HepG2 (cell line): ENCODE results near the gene GPATCH4. TPM values are rescaled to one million over a fixed set of nuclear protein-coding genes. Genes with fewer than 3 reads are reported as not detected.
A peak's percentile ranks its signal among the peaks of the same experiment; 100 is the strongest.

Experiments
- ATAC-seq: fragments of 200-7000 bp; cut with Tn5 transposase; 3 replicates; pipeline ENCODE4 v1.9.1; 2020; ENCODE audit warnings: mild to moderate bottlenecking, moderate library complexity
- BruUV-seq: library from RNA; stranded (reverse); fragments of 400-500 nt; replicated peaks from 2 replicates; lab custom pipeline; 2021; lab: Mats Ljungman, UMichigan
- CTCF ChIA-PET: fragments of 300-600 bp; formaldehyde crosslinking; extraction: SDS; loops from one replicate; lab custom pipeline; 2021; ENCODE audit warnings: low total read pairs, inconsistent platforms, low intra/inter-chr PET ratio; lab: Yijun Ruan, JAX
- POLR2A ChIA-PET: fragments of 350-600 bp; sonication (Branson Sonifier 250); formaldehyde crosslinking; loops from one replicate; lab custom pipeline; 2020; ENCODE audit warnings: antibody characterized with exemption, inconsistent platforms; lab: Yijun Ruan, JAX
- DNase-seq: peaks from one replicate; pipeline ENCODE4 v3.0.0-alpha.2; 2015; ENCODE audit warnings: low spot score
- FAIRE-seq: peaks from 3 replicates; lab custom pipeline; 2011; peaks lifted over from hg19 to GRCh38; lab: Jason Lieb, UNC
- H2AFZ ChIP-seq: one replicate; pipeline ENCODE4 v1.6.1; 2011; ENCODE audit warnings: low read length, inconsistent platforms
- H3K27ac ChIP-seq: fragments of 300-600 bp; 3 replicates; pipeline ENCODE4 v1.8.0; 2011; ENCODE audit warnings: mixed run types, mild to moderate bottlenecking, mixed read lengths, low read length, inconsistent platforms; ENCODE audit not compliant: insufficient read depth; ENCODE audit errors: extremely low read length
- H3K27me3 ChIP-seq, 2 experiments: fragments of 200-600 bp in 1 of 2; 2 replicates in 1 of 2; 3 replicates in 1 of 2; pipeline versions ENCODE4 v1.6.0 to v1.8.0; 2011; ENCODE audit warnings: low read length in 2 of 2, mild to moderate bottlenecking in 2 of 2, moderate library complexity in 2 of 2, inconsistent platforms in 1 of 2; ENCODE audit not compliant: insufficient read depth in 2 of 2, control insufficient read depth in 1 of 2
- H3K36me3 ChIP-seq, 2 experiments: fragments of 200-600 bp in 1 of 2; replicated peaks in 1 of 2; 2 replicates in 1 of 2; 3 replicates in 1 of 2; pipeline versions ENCODE4 v1.5.1 to v1.8.0; 2011; ENCODE audit warnings: low read length in 2 of 2, inconsistent platforms in 1 of 2; ENCODE audit not compliant: insufficient read depth in 2 of 2, control insufficient read depth in 1 of 2
- H3K4me1 ChIP-seq: 2 replicates; pipeline ENCODE4 v1.5.1; 2012; ENCODE audit warnings: low read length, inconsistent platforms; ENCODE audit not compliant: insufficient read depth
- H3K4me2 ChIP-seq: 2 replicates; pipeline ENCODE4 v1.6.0; 2011; ENCODE audit warnings: low read depth, low read length, inconsistent platforms
- H3K4me3 ChIP-seq, 3 experiments: fragments of 200-600 bp in 1 of 3; sonication (generic), shearing (Covaris generic) in 1 of 3; replicated peaks in 1 of 3; 2 replicates each; pipeline ENCODE4 v1.5.1; 2011 to 2016; ENCODE audit warnings: low read length in 3 of 3, inconsistent platforms in 2 of 3, low read depth in 2 of 3, mild to moderate bottlenecking in 2 of 3, control low read depth in 1 of 3, mixed read lengths in 1 of 3; ENCODE audit not compliant: insufficient read depth in 1 of 3
- H3K79me2 ChIP-seq: one replicate; pipeline ENCODE4 v1.6.1; 2011; ENCODE audit warnings: low read length, inconsistent platforms; ENCODE audit not compliant: insufficient read depth
- H3K9ac ChIP-seq: 2 replicates; pipeline ENCODE4 v1.6.0; 2011; ENCODE audit warnings: mild to moderate bottlenecking, low read depth, low read length, inconsistent platforms; ENCODE audit not compliant: insufficient read depth
- H3K9me3 ChIP-seq: 2 replicates; pipeline ENCODE4 v1.5.1; 2012; ENCODE audit warnings: mild to moderate bottlenecking, low read length
- H4K20me1 ChIP-seq: 2 replicates; pipeline ENCODE4 v1.6.0; 2011; ENCODE audit warnings: inconsistent platforms, mild to moderate bottlenecking, low read length, moderate library complexity; ENCODE audit not compliant: insufficient read depth
- ARID2 ChIP-seq: sonication (generic); formaldehyde crosslinking; IDR thresholded peaks from 2 replicates; pipeline ENCODE4 v1.8.1; 2022; ENCODE audit warnings: mild to moderate bottlenecking, missing genetic modification reagents, borderline replicate concordance
- HOXA5 ChIP-seq: sonication (generic); formaldehyde crosslinking; IDR thresholded peaks from 2 replicates; pipeline ENCODE4 v1.4.0; 2020; ENCODE audit warnings: missing genetic modification reagents
- MATR3 ChIP-seq: sonication (generic); formaldehyde crosslinking; IDR thresholded peaks from 2 replicates; pipeline ENCODE4 v1.4.0; 2020; ENCODE audit warnings: missing genetic modification reagents
- NR2C2 ChIP-seq: sonication (generic); formaldehyde crosslinking; IDR thresholded peaks from 2 replicates; pipeline ENCODE4 v1.4.0; 2020; ENCODE audit warnings: missing genetic modification reagents, mild to moderate bottlenecking, moderate library complexity, borderline replicate concordance
- REL ChIP-seq: sonication (generic); formaldehyde crosslinking; conservative IDR thresholded peaks from 2 replicates; pipeline ENCODE4 v1.8.0; 2022; ENCODE audit warnings: mild to moderate bottlenecking, missing genetic modification reagents, moderate library complexity
- SNAPC4 ChIP-seq: sonication (generic); formaldehyde crosslinking; IDR thresholded peaks from 2 replicates; pipeline ENCODE4 v1.4.0; 2020; ENCODE audit warnings: mild to moderate bottlenecking, missing genetic modification reagents
- THAP9 ChIP-seq: sonication (generic); formaldehyde crosslinking; IDR thresholded peaks from 2 replicates; pipeline ENCODE4; 2020; ENCODE audit warnings: missing genetic modification reagents, mild to moderate bottlenecking, borderline replicate concordance
- ZBTB8A ChIP-seq: sonication (generic); formaldehyde crosslinking; IDR thresholded peaks from 2 replicates; pipeline ENCODE4 v1.4.0; 2020; ENCODE audit warnings: mild to moderate bottlenecking, low read depth, missing genetic modification reagents, borderline replicate concordance
- ZNF343 ChIP-seq: sonication (generic); formaldehyde crosslinking; IDR thresholded peaks from 2 replicates; pipeline ENCODE4 v1.4.0; 2020; ENCODE audit warnings: mild to moderate bottlenecking, missing genetic modification reagents
- ZNF513 ChIP-seq: sonication (generic); formaldehyde crosslinking; conservative IDR thresholded peaks from 2 replicates; pipeline ENCODE4 v1.5.0; 2020; ENCODE audit warnings: missing genetic modification reagents
- ZNF704 ChIP-seq: sonication (generic); formaldehyde crosslinking; IDR thresholded peaks from 2 replicates; pipeline ENCODE4 v1.8.1; 2023; ENCODE audit warnings: mild to moderate bottlenecking, inconsistent platforms, moderate library complexity, missing genetic modification reagents, borderline replicate concordance
- ZNF746 ChIP-seq: sonication (generic); formaldehyde crosslinking; IDR thresholded peaks from 2 replicates; pipeline ENCODE4 v1.8.0; 2022; ENCODE audit warnings: mild to moderate bottlenecking, missing genetic modification reagents
- WGBS: methylation state at CpG from one replicate; pipeline ENCODE4 v1.1.6; 2017; ENCODE audit warnings: low lambda C conversion rate; 5-methylcytosine and 5-hydroxymethylcytosine counted together
- in situ Hi-C: cut with HindIII; loops from 2 replicates; pipeline ENCODE4 v1.10.0; 2017; ENCODE audit warnings: low pct_unique_long_range_greater_than_20kb; ENCODE audit not compliant: extremely low pct_ligation_motif_present
- intact Hi-C: fragments of 100-400 bp; cut with micrococcal nuclease; formaldehyde crosslinking; loops from one replicate; pipeline ENCODE4 v1.10.0; 2022; ENCODE audit not compliant: unreplicated experiment
- polyA plus RNA-seq, 8 experiments: library from polyadenylated mRNA; depleted of rRNA in 3 of 8; stranded (reverse) in 7 of 8; unstranded in 1 of 8; fragments of >200 nt; fragmentation: Illumina TruSeq in 4 of 8; extraction: Trizol in 4 of 8; gene quantifications; 2 replicates each; pipeline versions ENCODE4 v1.2.1 to v1.2.3, GENCODE V29; 2011 to 2016; ENCODE audit warnings: low read depth in 4 of 8, missing spikeins in 1 of 8, mixed read lengths in 1 of 8; ENCODE audit not compliant: insufficient read depth in 1 of 8
- total RNA-seq, 5 experiments: library from RNA; depleted of rRNA; stranded (reverse); fragments of >200 nt; fragmentation: Illumina TruSeq; extraction: Trizol; gene quantifications; 2 replicates each; pipeline ENCODE4 v1.2.3, GENCODE V29; 2016; ENCODE audit warnings: low read depth in 1 of 5

The GPATCH4 gene
- total and polyA plus RNA-seq, 2 of the 13 experiments (the other 11 are each of a cell fraction or from before 2014, with no cell fraction given) = 19.2 to 37.9 TPM

GRCh38 chr1:156600733-156601121, 552 bp downstream of the GPATCH4 start:
- intact Hi-C loops = no loop called here
- TF ChIP-seq ZNF343 (CRISPR knock-in tag) = peak; percentile 15; the same call in 1 of the 2 replicates
- TF ChIP-seq HOXA5 (CRISPR knock-in tag) = 0 out of 2 replicates have a peak, but pooled peaks have one; percentile 10
- TF ChIP-seq ZNF704 (CRISPR knock-in tag) = 0 out of 2 replicates have a peak, but pooled peaks have one; percentile 10
- TF ChIP-seq NR2C2 (CRISPR knock-in tag) = 0 out of 2 replicates have a peak, but pooled peaks have one; percentile 1
- 0 out of 2 replicates have a peak, but pooled peaks have one; percentile 48 for TF ChIP-seq REL
- TF ChIP-seq ARID2 (CRISPR knock-in tag) = peak; percentile 57; the same call in 1 of the 2 replicates
- TF ChIP-seq THAP9 (CRISPR knock-in tag) = no peak
- TF ChIP-seq ZNF513 = no peak
- TF ChIP-seq MATR3 = no peak
- TF ChIP-seq ZBTB8A (CRISPR knock-in tag) = peak; percentile 45; the same call in 1 of the 2 replicates
- no peak for TF ChIP-seq ZNF746 (CRISPR knock-in tag)
- no peak for TF ChIP-seq SNAPC4 (CRISPR knock-in tag)

More at GRCh38 chr1:156600733-156601121, 552 bp downstream of the GPATCH4 start:
- TSS peak; percentile 81 for BruUV-seq
- Histone ChIP-seq H3K9me3 (no peaks in the 10 kb centered on the region), H3K27ac (peak overlapping the region; percentile 80), H3K79me2 (peaks cover 19% of the 10 kb centered on the region), H3K9ac (peak overlapping the region; percentile 86), H3K4me1 (peaks cover 27% of the 10 kb centered on the region), H3K27me3 (no peaks in the 10 kb centered on the region), H3K4me2 (peak overlapping the region; percentile 92), H3K36me3 (peaks cover 7 to 29% of the 10 kb centered on the region in 2 experiments; a peak in 4 of 5 replicates), H2AFZ (peak overlapping the region; percentile 69), H4K20me1 (no peaks in the 10 kb centered on the region), H3K4me3 (peak overlapping the region; percentile 84 to 94 (median 85))
- FAIRE-seq = no peak
- ChIA-PET CTCF (no interaction called here), POLR2A (interaction anchor here (0.8 to 2.2 kb wide), 3 partner anchors 9 to 143 kb away, joined by 3 to 36 read pairs (median 4); partner anchors contain the start of gene NAXE)
- under 1% methylated on average over 13 of the region's 13 CpGs for WGBS
- in situ Hi-C loops = no loop called here
- DNase-seq = no peak
- ATAC-seq = peak; percentile 16
